Endothelial cell of umbilical vein (primary cell): ENCODE data around the gene CHID1. TPM values are rescaled to one million over a fixed set of nuclear protein-coding genes. Genes with fewer than 3 reads are reported as not detected.

ENCODE experiments used
- BruUV-seq: library from RNA; stranded (reverse); fragments of 400-500 nt; replicated peaks from 2 replicates; lab custom pipeline; 2021; lab: Mats Ljungman, UMichigan
- CTCF ChIA-PET: fragments of 300-600, 350-600 bp; sonication (Branson Sonifier 250); formaldehyde crosslinking; loops from one replicate; lab custom pipeline; 2021; ENCODE audit warnings: antibody characterized with exemption, inconsistent platforms; lab: Charles Lee
- POLR2A ChIA-PET: fragments of 300-600, 350-600 bp; sonication (Branson Sonifier 250); formaldehyde crosslinking; loops from one replicate; lab custom pipeline; 2021; ENCODE audit warnings: antibody characterized with exemption, inconsistent platforms; lab: Charles Lee
- DNase-seq: peaks from one replicate; pipeline ENCODE4 v3.0.0-alpha.2; 2011; ENCODE audit warnings: low read depth, low spot score
- FAIRE-seq: peaks from 2 replicates; lab custom pipeline; 2011; peaks lifted over from hg19 to GRCh38; lab: Jason Lieb, UNC
- H2AFZ ChIP-seq: 2 replicates; pipeline ENCODE4 v1.6.0; 2012; ENCODE audit warnings: low read depth, low read length, control low read depth, inconsistent platforms
- H3K27ac ChIP-seq: 2 replicates; pipeline ENCODE4 v1.5.1; 2011; ENCODE audit warnings: low read depth, mild to moderate bottlenecking, control low read depth, low read length, moderate library complexity; ENCODE audit not compliant: insufficient read depth
- H3K27me3 ChIP-seq, 2 experiments: 2 replicates each; pipeline versions ENCODE4 v1.6.0 to v1.6.1; 2011; ENCODE audit warnings: low read length in 2 of 2, mixed read lengths in 1 of 2; ENCODE audit not compliant: control insufficient read depth in 2 of 2, insufficient read depth in 2 of 2
- H3K36me3 ChIP-seq, 2 experiments: 2 replicates in 1 of 2; 3 replicates in 1 of 2; pipeline ENCODE4 v1.5.1; 2011; ENCODE audit warnings: low read length in 2 of 2, mild to moderate bottlenecking in 1 of 2, moderate library complexity in 1 of 2; ENCODE audit not compliant: control insufficient read depth in 2 of 2, insufficient read depth in 2 of 2; ENCODE audit errors: extremely low read depth in 1 of 2
- H3K4me1 ChIP-seq: 3 replicates; pipeline ENCODE4 v1.5.1; 2011; ENCODE audit warnings: mild to moderate bottlenecking, low read length; ENCODE audit not compliant: control insufficient read depth, insufficient read depth; ENCODE audit errors: extremely low read depth
- H3K4me2 ChIP-seq: 2 replicates; pipeline ENCODE4 v1.6.1; 2011; ENCODE audit warnings: low read length, control low read depth, mixed read lengths; ENCODE audit not compliant: insufficient read depth
- H3K4me3 ChIP-seq, 3 experiments: fragments of 200-600 bp in 1 of 3; sonication (generic), shearing (Covaris generic) in 1 of 3; replicated peaks in 1 of 3; 2 replicates each; pipeline ENCODE4 v1.5.1; 2011 to 2016; ENCODE audit warnings: control low read depth in 3 of 3, low read length in 3 of 3, mild to moderate bottlenecking in 2 of 3, inconsistent platforms in 1 of 3, low read depth in 1 of 3, moderate library complexity in 1 of 3; ENCODE audit not compliant: insufficient read depth in 1 of 3
- H3K79me2 ChIP-seq: 2 replicates; pipeline ENCODE4 v1.6.0; 2012; ENCODE audit warnings: low read length, inconsistent platforms; ENCODE audit not compliant: control insufficient read depth, insufficient read depth
- H3K9ac ChIP-seq: replicated peaks from 2 replicates; pipeline ENCODE3; 2011; ENCODE audit warnings: low read length, control low read depth; ENCODE audit not compliant: insufficient read depth; ENCODE audit errors: extremely low read depth
- H3K9me1 ChIP-seq: replicated peaks from 3 replicates; pipeline ENCODE4 v1.6.0; 2011; ENCODE audit warnings: mild to moderate bottlenecking, low read length; ENCODE audit not compliant: control insufficient read depth, insufficient read depth; ENCODE audit errors: extremely low read depth
- H3K9me3 ChIP-seq: replicated peaks from 2 replicates; pipeline ENCODE4 v1.5.1; 2012; ENCODE audit warnings: low read length, inconsistent platforms; ENCODE audit not compliant: control insufficient read depth, insufficient read depth
- H4K20me1 ChIP-seq: replicated peaks from 2 replicates; pipeline ENCODE3; 2011; ENCODE audit warnings: mild to moderate bottlenecking, low read length; ENCODE audit not compliant: control insufficient read depth, insufficient read depth; ENCODE audit errors: extremely low read depth
- EZH2 ChIP-seq: IDR thresholded peaks from 2 replicates; pipeline ENCODE4 v1.6.1; 2012; ENCODE audit warnings: borderline replicate concordance, low read depth, mild to moderate bottlenecking, moderate library complexity, low read length, inconsistent platforms; ENCODE audit not compliant: severe bottlenecking
- FOS ChIP-seq: IDR thresholded peaks from 2 replicates; pipeline ENCODE4 v1.6.1; 2011; ENCODE audit warnings: mild to moderate bottlenecking, low read length, moderate library complexity, borderline replicate concordance; ENCODE audit not compliant: insufficient read depth
- GATA2 ChIP-seq: IDR thresholded peaks from 2 replicates; pipeline ENCODE4 v1.7.0; 2011; ENCODE audit warnings: low read depth, mild to moderate bottlenecking, moderate library complexity, mixed read lengths, low read length; ENCODE audit not compliant: insufficient read length, insufficient read depth
- JUN ChIP-seq: IDR thresholded peaks from 2 replicates; pipeline ENCODE4 v1.6.1; 2011; ENCODE audit warnings: borderline replicate concordance, low read depth; ENCODE audit not compliant: insufficient read length, insufficient read depth
- MYC ChIP-seq: IDR thresholded peaks from one replicate; pipeline ENCODE4 v1.6.1; 2011; ENCODE audit warnings: mild to moderate bottlenecking, low read depth, low read length
- POLR2A ChIP-seq: IDR thresholded peaks from 2 replicates; pipeline ENCODE4 v1.6.1; 2012; ENCODE audit warnings: low read depth, mild to moderate bottlenecking, control low read depth, low read length
- POLR2AphosphoS5 ChIP-seq: IDR thresholded peaks from 2 replicates; pipeline ENCODE4 v1.6.1; 2012; ENCODE audit warnings: low read depth, mild to moderate bottlenecking, control low read depth, low read length, moderate library complexity; ENCODE audit not compliant: insufficient read depth
- dilution Hi-C: fragments of 300-500 bp; cut with MboI; formaldehyde crosslinking; loops from one replicate; pipeline ENCODE4 v1.15.0; 2019; ENCODE audit warnings: low sequenced_read_pairs; ENCODE audit not compliant: extremely low pct_ligation_motif_present
- intact Hi-C: fragments of 100-400 bp; cut with micrococcal nuclease; formaldehyde crosslinking; loops from one replicate; pipeline ENCODE4 v1.10.0; 2022
- polyA plus RNA-seq, 4 experiments: library from polyadenylated mRNA; depleted of rRNA in 3 of 4; stranded (reverse) in 3 of 4; unstranded in 1 of 4; fragments of >200 nt; gene quantifications; 2 replicates each; pipeline versions ENCODE4 v1.2.1 to v1.2.3, GENCODE V29; 2011 to 2012; ENCODE audit warnings: missing spikeins in 1 of 4
- total RNA-seq: library from RNA; stranded (reverse); gene quantifications from 2 replicates; pipeline ENCODE4 v1.2.3, GENCODE V29; 2021
- TF ChIP-seq, protein P1 (sequence below), 2 donors: IDR thresholded peaks; 1 replicate in 1 of 2; 2 replicates in 1 of 2; pipeline ENCODE4 v1.5.1; 2011; ENCODE audit warnings: low read length in 2 of 2, mild to moderate bottlenecking in 2 of 2, moderate library complexity in 2 of 2, control low read depth in 1 of 2, inconsistent platforms in 1 of 2, low read depth in 1 of 2; ENCODE audit not compliant: insufficient read depth in 1 of 2; ENCODE audit errors: extremely low read depth in 1 of 2
- TF ChIP-seq, protein P2 (sequence below): IDR thresholded peaks from 2 replicates; pipeline ENCODE4 v1.6.1; 2011; ENCODE audit not compliant: insufficient read depth, insufficient read length

CHID1 gene
- total and polyA plus RNA-seq, 2 donors (not counting 3 experiments of a cell fraction or from before 2014, with no cell fraction given), result 89.8 to 107 TPM

DNA sequence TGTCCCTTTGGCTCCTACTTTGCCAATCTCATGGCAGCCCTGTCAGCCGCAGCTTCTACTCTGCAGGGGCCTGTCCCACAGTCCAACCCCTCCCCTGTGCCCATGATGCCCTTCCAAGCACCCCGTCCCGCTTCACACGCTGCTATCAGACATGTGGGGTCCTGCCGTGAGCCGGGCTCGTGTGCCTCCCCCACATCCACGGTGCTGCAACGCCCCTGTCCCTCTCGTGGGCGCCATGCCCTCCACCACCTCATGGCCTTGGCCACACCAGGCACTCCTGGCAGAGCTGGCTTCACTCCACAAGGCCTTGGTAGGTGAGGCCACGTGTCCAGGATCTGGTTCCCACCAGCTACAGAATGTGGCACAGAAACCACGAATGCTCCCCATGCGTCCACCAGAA lies 23.0 kb downstream of the CHID1 start:
- no peak overlapping the region for H3K9ac ChIP-seq
- POLR2A ChIA-PET, result no interaction called here
- H3K27me3 ChIP-seq, result no peaks in the 10 kb centered on the region
- no peaks in the 10 kb centered on the region for H3K4me1 ChIP-seq
- dilution Hi-C loops (no loop called here), intact Hi-C loops (no loop called here)
- no peak overlapping the region for H3K4me3 ChIP-seq
- no peaks in the 10 kb centered on the region for H3K9me3 ChIP-seq
- H4K20me1 ChIP-seq, result no peaks in the 10 kb centered on the region
- no TSS peak for BruUV-seq
- H3K27ac ChIP-seq, result no peak overlapping the region
- TF ChIP-seq MYC (no peak), JUN (no peak), FOS (no peak), POLR2AphosphoS5 (no peak), EZH2 (no peak), POLR2A (no peak), GATA2 (no peak)
- TF ChIP-seq, protein P1, sequence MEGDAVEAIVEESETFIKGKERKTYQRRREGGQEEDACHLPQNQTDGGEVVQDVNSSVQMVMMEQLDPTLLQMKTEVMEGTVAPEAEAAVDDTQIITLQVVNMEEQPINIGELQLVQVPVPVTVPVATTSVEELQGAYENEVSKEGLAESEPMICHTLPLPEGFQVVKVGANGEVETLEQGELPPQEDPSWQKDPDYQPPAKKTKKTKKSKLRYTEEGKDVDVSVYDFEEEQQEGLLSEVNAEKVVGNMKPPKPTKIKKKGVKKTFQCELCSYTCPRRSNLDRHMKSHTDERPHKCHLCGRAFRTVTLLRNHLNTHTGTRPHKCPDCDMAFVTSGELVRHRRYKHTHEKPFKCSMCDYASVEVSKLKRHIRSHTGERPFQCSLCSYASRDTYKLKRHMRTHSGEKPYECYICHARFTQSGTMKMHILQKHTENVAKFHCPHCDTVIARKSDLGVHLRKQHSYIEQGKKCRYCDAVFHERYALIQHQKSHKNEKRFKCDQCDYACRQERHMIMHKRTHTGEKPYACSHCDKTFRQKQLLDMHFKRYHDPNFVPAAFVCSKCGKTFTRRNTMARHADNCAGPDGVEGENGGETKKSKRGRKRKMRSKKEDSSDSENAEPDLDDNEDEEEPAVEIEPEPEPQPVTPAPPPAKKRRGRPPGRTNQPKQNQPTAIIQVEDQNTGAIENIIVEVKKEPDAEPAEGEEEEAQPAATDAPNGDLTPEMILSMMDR (IDR thresholded peaks at IDR 0.05; ENCODE audit: extremely low read depth in 1 of 2, insufficient read depth in 1 of 2, low read depth in 1 of 2, low read length in 2 of 2), result no peak
- TF ChIP-seq, protein P2, sequence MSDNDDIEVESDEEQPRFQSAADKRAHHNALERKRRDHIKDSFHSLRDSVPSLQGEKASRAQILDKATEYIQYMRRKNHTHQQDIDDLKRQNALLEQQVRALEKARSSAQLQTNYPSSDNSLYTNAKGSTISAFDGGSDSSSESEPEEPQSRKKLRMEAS, result no peak
- peaks cover 0 to 5% of the 10 kb centered on the region in 2 experiments for H3K36me3 ChIP-seq
- H2AFZ ChIP-seq, result no peak overlapping the region
- H3K79me2 ChIP-seq, result no peaks in the 10 kb centered on the region
- H3K4me2 ChIP-seq, result no peak overlapping the region
- FAIRE-seq, result no peak
- CTCF ChIA-PET, result no interaction called here
- H3K9me1 ChIP-seq, result no peaks in the 10 kb centered on the region
- DNase-seq, result no peak
